Activated T-helper 1 cell treated with Interleukin-2 at 50 U/mL for 16 hours (primary cell): ENCODE results near the gene GPN1.
"Not testable (repeated sequence)": the region's sequence is repeated elsewhere in the genome, so short reads cannot be mapped to it uniquely, and the experiment has no call there.

Experiments used
- DNase-seq: peaks from one replicate; pipeline ENCODE4 v3.0.0-alpha.2; 2020; ENCODE audit warnings: low read depth

Gene GPN1

GRCh38 chr2:27628767-27629709 lies at the start of gene GPN1, which contains the start of gene CCDC121:
Gene GPN1 (plus strand): TSS chr2:27629050. CDS start chr2:27629059, 9 bp downstream.
Gene CCDC121 (minus strand): TSS chr2:27629012. CDS start chr2:27627799, 1,213 bp downstream.
- peak; percentile 90 for DNase-seq

GRCh38 chr2:27581417-27582128 lies 47.3 kb upstream of the GPN1 start:
- DNase-seq, result no peak

- DNase-seq, result no peak
These were observed 46.6 kb upstream of the GPN1 start for GRCh38 chr2:27582129-27582694.

GRCh38 chr2:27582695-27583389 lies 46.0 kb upstream of the GPN1 start, which contains the start of gene ZNF512:
Gene ZNF512 (plus strand): TSS chr2:27583042. CDS start chr2:27583113, 71 bp downstream.
- peak; percentile 64 for DNase-seq

- no peak for DNase-seq
These were observed 45.4 kb upstream of the GPN1 start for GRCh38 chr2:27583390-27583915.

- DNase-seq, result no peak
These were observed 44.3 kb upstream of the GPN1 start for GRCh38 chr2:27584597-27584996.

GRCh38 chr2:27587025-27587424 lies 41.8 kb upstream of the GPN1 start:
- DNase-seq, result no peak

- DNase-seq, result no peak
These were observed 40.5 kb upstream of the GPN1 start for GRCh38 chr2:27588308-27588707.

GRCh38 chr2:27591745-27592144 lies 37.1 kb upstream of the GPN1 start:
- DNase-seq, result no peak

GRCh38 chr2:27593240-27593639 lies 35.6 kb upstream of the GPN1 start:
- DNase-seq, result no peak

GRCh38 chr2:27594020-27594703 lies 34.7 kb upstream of the GPN1 start:
- not testable (repeated sequence) for DNase-seq

- not testable (repeated sequence) for DNase-seq
These were observed 33.4 kb upstream of the GPN1 start for GRCh38 chr2:27595412-27595811.

- DNase-seq, result no peak
These were observed 32.2 kb upstream of the GPN1 start for GRCh38 chr2:27596627-27597026.

GRCh38 chr2:27606611-27607010 lies 22.2 kb upstream of the GPN1 start:
- DNase-seq, result no peak

GRCh38 chr2:27613985-27614384 lies 14.9 kb upstream of the GPN1 start:
- DNase-seq, result no peak

- no peak for DNase-seq
These were observed 13.5 kb upstream of the GPN1 start for GRCh38 chr2:27615316-27615715.

- DNase-seq, result no peak
These were observed 7.3 kb upstream of the GPN1 start for GRCh38 chr2:27621524-27621923.

GRCh38 chr2:27622921-27623384 lies 5.9 kb upstream of the GPN1 start:
- DNase-seq, result no peak

- no peak for DNase-seq
These were observed 3.9 kb upstream of the GPN1 start for GRCh38 chr2:27624943-27625342.

GRCh38 chr2:27626323-27626722 lies 2.5 kb upstream of the GPN1 start:
- DNase-seq, result not testable (repeated sequence)

GRCh38 chr2:27626921-27627320 lies 1.9 kb upstream of the GPN1 start:
- DNase-seq, result not testable (repeated sequence)
